HG02642 (cell line): Measurements from ENCODE around the gene ERLEC1.
A peak's percentile ranks its signal among the peaks of the same experiment; 100 is the strongest.
"Not testable (repeated sequence)": the region's sequence is repeated elsewhere in the genome, so short reads cannot be mapped to it uniquely, and the experiment has no call there.

ENCODE experiments used
- ATAC-seq: cut with Tn5 transposase; IDR thresholded peaks from one replicate; pipeline ENCODE4 v1.9.1; 2021; ENCODE audit warnings: mild to moderate bottlenecking; ENCODE audit not compliant: unreplicated experiment, poor library complexity

Gene ERLEC1, protein sequence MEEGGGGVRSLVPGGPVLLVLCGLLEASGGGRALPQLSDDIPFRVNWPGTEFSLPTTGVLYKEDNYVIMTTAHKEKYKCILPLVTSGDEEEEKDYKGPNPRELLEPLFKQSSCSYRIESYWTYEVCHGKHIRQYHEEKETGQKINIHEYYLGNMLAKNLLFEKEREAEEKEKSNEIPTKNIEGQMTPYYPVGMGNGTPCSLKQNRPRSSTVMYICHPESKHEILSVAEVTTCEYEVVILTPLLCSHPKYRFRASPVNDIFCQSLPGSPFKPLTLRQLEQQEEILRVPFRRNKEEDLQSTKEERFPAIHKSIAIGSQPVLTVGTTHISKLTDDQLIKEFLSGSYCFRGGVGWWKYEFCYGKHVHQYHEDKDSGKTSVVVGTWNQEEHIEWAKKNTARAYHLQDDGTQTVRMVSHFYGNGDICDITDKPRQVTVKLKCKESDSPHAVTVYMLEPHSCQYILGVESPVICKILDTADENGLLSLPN

DNA sequence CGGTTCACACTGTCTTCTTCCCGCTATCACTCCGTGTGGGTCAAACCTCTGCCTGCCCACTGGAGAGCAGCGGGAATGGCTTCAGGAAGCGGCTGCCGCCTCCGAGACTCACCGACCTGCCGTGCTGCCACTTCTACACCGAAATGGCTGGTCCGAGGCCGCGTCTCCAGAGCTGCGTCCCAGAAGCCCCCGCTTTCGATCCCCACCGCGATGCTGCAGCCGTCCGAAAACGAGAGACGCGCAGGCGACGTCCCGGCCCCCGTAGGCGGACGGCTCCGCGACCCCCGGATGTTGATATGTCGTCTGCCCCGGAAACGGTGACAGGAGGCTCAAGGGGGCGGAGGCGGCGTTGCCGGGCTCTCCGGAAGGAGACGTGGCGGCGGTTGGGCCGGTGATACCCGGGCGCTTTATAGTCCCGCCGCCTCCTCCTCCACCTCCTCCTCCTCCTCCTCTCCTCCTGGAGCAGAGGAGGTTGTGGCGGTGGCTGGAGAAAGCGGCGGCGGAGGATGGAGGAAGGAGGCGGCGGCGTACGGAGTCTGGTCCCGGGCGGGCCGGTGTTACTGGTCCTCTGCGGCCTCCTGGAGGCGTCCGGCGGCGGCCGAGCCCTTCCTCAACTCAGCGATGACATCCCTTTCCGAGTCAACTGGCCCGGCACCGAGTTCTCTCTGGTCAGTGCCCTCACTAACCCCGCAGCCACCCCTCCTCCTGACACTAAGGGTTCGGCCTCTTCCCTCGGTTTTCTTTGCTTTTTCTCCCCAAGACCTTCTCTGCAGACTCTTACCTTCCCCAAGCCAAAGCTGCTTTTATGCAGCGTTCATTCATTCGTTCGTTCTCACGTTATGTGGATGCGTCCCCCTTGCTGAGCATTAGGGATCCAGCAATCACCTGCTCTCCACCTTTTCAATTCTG is at the start of gene ERLEC1, which contains the start of gene ASB3:
Gene ERLEC1 (plus strand): TSS at position 340 of the 909 bp plus-strand sequence. CDS start 167 bp downstream, at position 507.
Gene ASB3 (minus strand): TSS at position 249 of the 909 bp plus-strand sequence. CDS start 21,381 bp downstream, outside the sequence.
- ATAC-seq = peak; percentile 97

DNA sequence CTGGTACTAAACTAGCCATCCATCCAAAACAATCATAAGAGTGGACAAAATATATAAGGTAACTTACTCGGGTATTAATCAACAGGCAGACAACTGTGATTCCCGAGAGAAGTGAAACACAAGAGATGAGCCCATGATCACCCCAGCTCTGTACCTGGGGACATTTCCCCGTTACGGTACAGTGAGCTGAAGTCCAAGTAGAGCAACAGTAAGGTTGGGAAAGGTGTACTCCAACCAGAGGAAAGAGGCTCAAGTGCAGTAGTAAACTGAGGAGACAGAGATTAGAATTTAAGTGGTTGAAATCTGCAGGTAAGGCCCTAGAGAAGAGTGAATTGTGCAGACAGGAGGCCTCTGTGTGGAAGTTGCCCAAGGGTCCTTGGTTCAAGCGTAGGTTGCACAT is 49.8 kb upstream of the ERLEC1 start:
- ATAC-seq = no peak

DNA sequence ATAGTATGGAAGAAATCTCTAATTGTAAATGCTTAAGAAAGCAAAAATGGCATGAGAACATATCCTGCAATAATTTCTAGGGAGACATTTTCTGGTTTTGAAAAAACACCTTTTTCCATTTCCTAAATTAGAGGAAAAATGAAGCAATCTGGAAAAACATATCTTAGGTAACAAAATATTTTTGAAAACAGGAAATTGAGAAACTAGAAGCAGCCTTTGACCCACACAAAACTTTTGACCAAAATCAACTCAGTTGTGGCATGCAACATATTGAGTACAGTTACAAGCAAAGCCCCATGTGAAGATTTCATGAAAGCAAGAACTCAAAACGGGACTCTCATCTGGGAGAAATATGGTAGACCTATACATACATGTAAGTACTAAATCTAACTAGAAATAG is 47.8 kb upstream of the ERLEC1 start:
- ATAC-seq = no peak

DNA sequence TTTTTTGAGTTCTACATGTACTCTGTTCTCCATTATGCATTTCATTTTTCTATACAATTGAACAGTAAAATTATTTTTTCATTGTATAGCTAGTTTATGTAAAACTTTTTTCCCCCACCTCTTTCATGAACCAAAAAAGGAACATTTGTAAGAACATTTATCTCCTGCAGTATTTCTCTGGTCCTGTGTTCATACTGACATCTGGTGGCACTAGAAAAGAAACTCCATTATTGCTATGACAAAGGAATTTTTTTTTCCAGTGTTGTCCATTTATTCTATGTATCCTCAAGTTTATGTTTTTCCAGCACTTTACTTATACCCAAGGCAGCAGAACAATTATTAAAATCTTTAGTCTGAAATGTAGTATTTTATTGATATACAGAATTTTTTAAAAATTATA is 46.7 kb upstream of the ERLEC1 start:
- ATAC-seq = no peak

DNA sequence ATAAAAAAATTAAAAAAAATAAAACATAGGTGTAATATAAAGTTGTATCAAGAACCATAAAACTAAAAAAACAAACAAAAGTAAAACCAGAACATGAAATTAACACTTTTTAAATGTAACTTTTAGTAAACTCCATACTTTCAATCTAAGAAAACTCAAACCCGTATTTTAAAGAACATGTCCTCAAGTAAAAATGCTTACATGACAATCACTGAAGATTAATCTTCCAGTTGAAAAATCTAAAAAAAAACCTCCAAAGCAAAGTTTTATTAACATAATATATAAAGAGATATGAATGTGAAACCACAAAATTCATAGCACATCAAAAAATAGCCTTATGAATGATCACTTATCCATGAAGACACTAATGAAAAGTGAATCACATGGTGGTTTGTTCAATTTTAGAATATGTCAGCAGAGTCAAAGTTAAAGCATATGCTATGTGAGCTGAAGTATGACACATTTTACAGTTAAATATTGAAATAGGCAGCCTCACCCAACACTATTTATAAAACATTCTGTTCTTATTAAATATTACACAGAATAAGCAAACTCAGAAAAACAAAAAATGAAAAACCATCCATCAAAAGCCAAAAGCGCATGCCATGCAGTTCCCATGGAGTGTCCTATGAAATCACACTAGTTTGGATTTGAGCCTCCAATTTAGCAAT is 42.3 kb upstream of the ERLEC1 start:
- ATAC-seq = no peak

DNA sequence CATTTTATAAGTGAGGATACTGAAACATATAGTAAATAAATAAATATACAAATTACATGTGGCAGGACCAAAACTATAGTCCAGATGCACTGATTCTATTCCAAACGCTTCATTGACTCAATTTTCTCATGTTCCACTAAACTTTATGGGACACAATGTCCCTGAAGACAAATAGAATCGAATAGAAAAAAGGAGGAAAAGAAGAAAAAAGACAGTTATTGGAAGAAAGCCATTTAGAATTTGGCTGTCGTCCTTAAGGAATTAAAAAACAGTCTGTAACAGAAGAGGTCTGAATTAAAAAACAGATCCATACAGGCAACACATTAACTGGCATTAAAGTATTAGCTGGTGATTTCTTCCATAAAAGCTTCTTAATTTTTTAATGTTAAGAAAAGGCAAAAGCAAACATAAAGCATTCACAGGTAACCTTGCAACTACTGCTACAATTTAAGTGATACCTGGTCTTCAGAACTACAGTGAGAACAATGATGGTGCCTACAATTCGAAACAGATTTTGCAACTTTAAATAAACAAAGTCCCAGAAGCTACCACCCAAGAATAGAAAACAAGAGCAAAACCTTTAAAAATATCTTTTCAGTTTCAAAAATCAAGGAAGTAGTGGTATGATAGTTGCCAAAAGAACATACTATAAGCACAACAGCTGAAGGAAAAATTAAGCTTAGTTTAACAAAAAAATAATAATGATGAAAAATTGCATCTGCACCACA is 36.6 kb upstream of the ERLEC1 start:
- no peak for ATAC-seq

DNA sequence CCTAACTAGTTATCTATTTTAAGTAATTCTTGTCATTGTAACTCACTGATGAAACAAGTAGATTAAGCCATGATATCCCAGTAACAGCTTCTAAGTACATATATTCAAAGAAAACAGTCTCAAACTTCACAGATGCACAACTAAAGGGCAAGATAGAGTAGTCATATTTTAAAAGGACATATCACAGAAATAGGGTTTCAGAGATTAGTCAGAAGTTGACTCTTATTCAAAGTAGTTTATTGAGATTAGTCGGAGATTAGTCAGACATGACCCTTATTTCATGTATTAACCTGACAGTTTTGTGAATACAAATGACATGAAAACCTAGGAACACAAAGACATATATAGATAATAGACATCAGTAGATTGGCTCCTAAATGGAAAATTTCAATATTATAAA is 35.1 kb upstream of the ERLEC1 start:
- ATAC-seq = peak; percentile 90

DNA sequence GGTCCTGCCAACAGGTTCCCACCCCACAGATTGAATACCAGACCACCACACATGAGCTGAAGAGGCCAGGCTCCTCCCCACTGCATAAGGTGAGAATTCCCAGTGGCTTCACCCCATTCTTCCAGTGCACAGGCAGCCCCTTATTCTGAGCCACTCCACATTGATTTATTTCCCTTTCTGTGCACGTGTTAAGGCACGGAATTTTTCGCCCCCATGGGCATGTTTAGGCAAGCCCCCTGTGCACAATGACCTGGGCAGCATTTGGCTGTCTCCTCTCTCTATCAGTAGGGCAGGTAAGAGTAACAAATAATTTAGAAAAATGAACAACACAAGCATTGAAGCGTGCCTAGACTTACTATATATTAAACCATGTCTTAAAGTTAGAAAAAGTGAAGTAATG is 34.5 kb upstream of the ERLEC1 start:
- ATAC-seq = no peak

DNA sequence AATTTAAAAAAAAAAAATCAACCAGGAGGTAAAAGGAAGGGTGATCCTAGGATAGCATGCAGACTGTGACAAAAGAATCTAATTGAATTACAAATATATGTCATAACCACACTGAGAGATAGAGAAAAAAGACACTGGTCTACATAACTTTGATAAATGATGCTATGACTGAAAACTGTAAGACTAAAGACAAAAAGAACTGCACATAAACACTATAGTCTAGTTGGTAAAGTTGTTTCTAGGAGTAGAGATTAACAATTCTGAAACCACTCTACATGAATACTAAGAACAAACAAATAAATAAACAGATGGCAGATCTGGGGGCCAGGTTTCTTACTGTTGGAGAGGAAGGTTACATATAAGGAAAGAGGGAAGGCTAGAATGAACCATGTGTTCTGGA is 33.8 kb upstream of the ERLEC1 start:
- no peak for ATAC-seq

DNA sequence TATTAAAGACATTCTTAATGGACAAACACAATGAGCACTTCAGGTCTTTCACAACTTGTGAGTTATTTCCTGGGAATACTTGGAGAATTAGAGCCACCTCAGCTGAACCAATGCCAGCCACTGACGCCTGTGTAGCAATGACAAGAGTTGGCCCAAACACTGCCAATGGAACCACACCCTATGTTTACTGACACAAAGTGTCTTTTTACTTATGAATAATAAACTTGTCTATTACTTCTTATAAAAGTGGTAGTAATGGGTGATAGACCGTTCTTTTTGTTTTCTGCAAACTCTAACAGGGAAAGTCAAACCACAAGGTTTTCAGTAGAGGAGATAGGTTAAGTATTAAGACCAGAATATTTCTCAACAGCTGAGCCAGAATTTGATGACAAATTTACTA is 31.7 kb upstream of the ERLEC1 start:
- no peak for ATAC-seq

DNA sequence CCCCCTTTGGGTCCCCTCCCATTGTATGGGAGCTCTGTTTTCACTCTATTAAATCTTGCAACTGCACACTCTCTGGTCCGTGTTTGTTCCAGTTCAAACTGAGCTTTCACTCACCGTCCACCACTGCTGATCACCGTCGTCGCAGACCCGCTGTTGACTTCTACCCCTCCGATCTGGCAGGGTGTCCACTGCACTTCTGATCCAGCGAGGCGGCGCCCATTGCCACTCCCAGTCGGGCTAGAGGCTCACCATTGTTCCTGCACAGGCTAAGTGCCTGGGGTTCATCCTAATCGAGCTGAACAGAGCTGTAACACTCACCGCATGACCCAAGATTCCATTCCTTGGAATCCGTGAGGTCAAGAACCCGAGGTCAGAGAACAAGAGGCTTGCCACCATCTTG is 30.2 kb upstream of the ERLEC1 start:
- ATAC-seq = no peak

DNA sequence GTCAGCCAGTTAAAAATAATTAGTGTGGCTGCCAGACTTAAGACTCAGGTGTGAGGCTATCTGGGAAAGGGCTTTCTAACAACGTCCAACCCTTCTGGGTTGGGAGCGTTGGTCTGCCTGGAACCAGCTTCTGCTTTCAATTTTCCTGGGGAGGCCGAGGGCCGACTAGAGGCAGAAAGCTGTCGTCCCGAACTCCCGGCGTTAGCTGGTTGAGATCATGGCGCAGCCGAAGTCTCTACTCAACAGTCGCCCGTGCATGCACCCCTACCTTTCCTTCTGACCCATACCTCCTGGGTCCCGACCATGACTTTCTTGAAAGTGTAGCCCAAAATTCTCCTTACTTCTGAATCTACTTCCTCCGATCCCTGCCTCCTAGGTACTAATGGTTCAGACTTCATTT is 29.6 kb upstream of the ERLEC1 start:
- not testable (repeated sequence) for ATAC-seq

DNA sequence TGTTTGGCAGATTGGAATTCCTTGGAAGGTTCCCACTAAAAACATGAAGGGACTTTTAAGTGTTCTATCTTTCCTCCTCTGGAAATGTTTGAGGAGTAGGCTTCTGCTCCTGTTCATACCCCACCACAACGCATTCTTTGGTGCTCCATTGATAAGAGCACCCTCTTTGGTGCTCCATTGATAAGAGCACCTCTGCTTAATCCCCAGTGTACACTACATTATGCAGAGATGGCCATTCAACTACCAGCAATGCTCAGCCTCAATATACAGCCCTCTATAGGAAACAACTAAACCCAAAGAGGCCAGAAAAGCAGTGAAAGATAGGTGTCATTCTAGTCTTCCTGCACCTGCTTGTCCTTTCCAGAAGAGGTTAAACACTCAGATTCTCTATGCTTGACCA is 21.1 kb upstream of the ERLEC1 start:
- no peak for ATAC-seq

DNA sequence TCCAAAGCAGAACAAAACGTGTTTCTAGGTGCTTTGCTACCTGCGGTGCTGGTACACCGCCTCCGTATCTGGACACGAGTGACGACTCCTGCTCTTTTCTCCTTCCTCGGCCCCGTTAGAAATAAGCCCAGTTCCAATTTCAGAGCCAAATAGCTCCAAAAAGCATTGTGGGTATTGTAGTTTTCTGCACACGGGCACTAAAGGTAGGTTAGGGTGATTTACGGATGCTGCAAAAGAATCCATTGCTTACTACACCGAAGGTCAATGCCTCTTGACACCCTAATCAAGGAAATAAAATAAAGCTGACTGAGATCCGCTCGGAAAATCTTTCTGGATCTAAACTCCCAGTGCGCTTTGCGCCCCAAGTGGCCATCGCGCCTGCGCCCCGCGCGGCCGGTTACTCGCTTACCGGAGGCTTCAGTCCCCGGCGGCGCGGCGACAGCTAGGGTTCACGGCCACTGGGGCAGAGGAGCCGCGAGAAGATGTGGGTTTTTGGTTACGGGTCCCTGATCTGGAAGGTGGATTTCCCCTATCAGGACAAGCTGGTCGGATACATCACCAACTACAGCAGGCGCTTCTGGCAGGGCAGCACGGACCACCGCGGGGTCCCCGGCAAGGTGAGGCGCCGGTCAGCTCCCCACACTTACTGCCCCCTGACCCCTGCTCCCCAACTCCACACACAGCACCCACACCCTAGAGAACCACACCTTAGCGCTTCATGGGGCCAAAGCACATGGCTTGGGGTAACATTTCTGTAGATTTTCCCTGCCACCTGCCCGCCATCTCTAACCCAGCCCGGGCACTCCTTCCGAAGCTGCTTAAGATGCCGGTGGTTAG is 19.2 kb upstream of the ERLEC1 start, which contains the start of gene CHAC2:
Gene CHAC2 (plus strand): TSS at position 400 of the 837 bp plus-strand sequence. CDS start 83 bp downstream, at position 483.
- ATAC-seq = peak; percentile 96

DNA sequence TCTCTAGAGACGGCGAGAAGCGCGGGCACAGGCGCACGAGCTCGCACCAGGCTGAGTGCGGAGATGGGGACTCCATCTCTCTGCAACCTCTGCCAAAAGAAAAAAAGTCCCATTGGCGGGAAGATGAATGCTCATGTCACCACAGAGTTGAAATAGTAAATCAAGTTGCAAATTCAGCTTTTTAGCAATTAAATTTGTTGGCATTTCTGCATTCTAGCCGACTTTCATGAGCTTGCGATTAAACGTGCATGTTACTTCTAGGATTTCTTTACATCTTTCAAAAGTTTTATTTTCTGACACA is 18.7 kb upstream of the ERLEC1 start:
- peak; percentile 60 for ATAC-seq

DNA sequence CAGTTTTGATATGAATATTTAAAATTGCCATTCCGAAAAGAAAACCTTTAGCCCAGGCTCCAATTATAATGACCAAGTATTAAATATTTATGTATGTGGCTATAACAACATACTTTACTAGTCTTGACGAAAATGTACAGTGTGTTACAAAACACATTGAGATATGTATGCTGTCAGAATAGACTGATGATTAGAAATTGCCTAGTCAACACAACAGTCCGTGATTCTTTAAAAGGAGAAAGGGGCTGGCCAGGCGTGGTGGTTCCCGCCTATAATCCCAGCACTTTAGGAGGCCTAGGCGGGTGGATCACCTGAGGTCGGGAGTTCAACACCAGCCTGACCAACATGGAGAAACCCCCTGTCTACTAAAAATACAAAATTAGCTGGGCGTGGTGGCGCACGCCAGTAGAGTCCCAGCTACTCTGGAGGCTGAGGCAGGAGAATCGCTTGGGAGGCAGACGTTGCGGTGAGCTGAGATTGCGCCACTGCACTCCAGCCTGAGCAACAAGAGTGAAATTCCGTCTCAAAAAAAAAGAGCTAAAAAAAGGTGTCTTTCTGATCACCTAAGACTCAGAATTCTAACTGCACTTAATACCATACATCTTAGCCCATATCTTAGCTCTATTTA is 17.4 kb upstream of the ERLEC1 start:
- no peak for ATAC-seq

DNA sequence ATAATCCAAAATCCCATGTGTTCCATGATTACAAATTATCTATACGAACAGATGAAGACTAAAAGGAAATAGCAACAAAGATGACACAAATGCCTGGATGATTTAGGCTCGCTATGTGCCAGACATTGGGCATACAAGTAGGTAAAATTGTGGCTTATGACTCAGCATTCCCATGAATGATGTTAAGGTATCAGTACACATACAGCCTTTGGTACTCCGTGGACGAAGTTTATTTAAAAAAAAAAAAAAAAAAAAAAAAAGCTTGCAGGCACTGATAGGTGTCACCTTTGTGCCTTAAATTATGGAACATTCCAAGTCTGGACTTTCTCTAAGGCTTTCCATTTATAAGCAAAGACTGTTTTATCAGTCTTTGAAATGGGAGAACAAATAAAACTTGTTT is 16.6 kb upstream of the ERLEC1 start:
- no peak for ATAC-seq

DNA sequence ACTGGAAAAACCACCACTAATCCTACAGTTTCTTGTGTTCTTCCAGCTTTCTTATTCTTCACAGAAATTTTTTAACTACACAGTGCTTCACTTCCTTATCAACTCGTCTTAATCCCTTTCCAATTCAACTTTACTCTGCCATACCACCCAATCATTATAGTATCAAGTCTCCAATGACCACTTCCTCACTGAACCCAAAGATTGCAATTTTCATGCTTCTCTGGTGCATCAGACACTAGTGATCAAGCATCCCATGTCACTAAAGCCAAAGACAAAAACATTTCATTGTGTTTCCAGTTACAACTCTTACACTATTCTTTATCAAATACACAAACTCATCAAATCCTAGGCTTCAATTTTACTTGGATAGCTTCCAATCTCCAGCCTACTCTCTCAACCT is 9.7 kb upstream of the ERLEC1 start:
- no peak for ATAC-seq
